HL-60 (cell line): Measurements from ENCODE around the gene RSPH1.

Source experiments
- CTCF ChIP-seq: IDR thresholded peaks from one replicate; pipeline ENCODE4 v1.5.1; 2011; ENCODE audit warnings: low read length, control low read depth, inconsistent platforms; ENCODE audit not compliant: insufficient read depth
- SPI1 ChIP-seq: IDR thresholded peaks from 2 replicates; pipeline ENCODE4 v1.6.1; 2012; ENCODE audit warnings: low read depth, mild to moderate bottlenecking, borderline replicate concordance

GRCh38 chr21:42455754-42456440 lies 40.1 kb downstream of the RSPH1 start:
- TF ChIP-seq CTCF: no peak
- no peak for TF ChIP-seq SPI1
